Activated T-helper 9 cell treated with anti-CD3 and anti-CD28 coated beads, Interleukin-2, amount 50 U/mL, for 16 hours (primary cell): ENCODE results near the gene TAS2R4.
"Not testable (repeated sequence)": the region's sequence is repeated elsewhere in the genome, so short reads cannot be mapped to it uniquely, and the experiment has no call there.

Source experiments
- DNase-seq: peaks from one replicate; pipeline ENCODE4 v3.0.0-alpha.2; 2020; ENCODE audit warnings: low read depth

TAS2R4 gene, protein sequence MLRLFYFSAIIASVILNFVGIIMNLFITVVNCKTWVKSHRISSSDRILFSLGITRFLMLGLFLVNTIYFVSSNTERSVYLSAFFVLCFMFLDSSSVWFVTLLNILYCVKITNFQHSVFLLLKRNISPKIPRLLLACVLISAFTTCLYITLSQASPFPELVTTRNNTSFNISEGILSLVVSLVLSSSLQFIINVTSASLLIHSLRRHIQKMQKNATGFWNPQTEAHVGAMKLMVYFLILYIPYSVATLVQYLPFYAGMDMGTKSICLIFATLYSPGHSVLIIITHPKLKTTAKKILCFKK

DNA sequence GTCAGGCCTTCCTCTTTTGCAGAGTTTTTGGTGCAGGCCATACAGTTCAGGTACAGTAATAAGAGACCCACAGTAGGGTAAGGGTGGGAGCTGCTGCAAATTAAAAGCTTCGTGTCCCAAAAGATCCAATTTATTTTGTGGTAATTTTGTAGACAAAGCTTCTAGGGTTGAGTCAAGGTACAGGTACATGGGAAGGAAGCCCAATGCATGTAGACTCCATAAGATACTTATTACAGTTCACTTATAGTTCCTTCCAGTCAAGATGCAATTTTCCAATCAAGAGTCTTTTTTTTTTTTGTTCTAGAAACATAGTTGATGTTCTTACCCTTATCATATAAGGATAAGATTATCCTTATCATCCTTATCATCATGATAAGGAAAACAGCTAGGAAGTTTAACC lies at the start of gene TAS2R4:
TAS2R4 (plus strand) TSS at position 301 of the 400 bp plus-strand sequence. CDS start 1,815 bp downstream, outside the sequence.
- no peak for DNase-seq

DNA sequence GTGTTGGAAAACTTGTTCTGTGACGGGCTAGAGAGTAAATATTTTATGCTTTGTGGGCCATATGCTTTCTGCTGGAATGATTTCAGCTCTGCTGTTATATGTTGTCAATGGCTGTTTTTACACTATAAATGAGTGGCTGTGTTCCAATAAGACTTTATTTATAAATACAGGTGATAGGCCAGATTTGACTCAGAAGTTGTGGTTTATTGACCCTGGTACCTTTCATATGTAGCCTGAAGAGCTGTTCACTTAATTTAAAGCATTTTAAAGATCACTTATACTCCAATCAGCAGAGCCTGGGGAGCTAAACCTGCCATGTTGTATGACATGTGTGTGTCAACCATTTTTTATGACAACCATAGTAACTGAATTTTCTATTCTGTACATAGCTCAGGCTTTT lies 47.5 kb upstream of the TAS2R4 start:
- DNase-seq: no peak

DNA sequence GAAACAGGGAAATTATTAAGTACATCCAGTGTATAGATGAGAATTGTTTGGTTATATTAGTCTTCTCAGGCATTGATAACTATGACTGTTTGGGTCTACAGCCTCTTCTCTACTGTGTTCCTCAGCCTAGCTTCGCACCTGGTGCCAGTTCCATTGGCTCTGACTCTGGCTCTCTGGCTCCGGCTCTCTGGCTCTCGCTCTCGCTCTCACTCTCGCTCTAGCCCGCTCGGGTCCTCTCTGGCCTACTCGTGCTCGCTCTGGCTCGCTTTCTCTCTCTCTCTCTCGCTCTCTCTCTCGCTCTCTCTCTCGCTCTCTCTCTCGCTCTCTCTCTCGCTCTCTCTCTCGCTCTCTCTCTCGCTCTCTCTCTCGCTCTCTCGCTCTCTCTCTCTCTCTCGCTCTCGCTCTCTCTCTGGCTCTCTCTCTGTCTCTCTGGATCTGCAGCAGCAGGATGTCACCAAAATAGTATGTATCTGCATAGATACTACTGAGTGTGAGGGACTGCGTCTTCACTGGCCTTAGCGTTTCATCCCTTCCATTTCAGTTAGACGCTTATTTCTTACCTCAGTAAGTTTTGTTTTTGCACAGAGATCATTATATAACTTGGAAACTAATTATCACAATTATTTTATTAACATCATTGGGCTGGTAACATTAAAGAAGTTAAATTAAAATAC lies 44.9 kb upstream of the TAS2R4 start:
- no peak for DNase-seq

DNA sequence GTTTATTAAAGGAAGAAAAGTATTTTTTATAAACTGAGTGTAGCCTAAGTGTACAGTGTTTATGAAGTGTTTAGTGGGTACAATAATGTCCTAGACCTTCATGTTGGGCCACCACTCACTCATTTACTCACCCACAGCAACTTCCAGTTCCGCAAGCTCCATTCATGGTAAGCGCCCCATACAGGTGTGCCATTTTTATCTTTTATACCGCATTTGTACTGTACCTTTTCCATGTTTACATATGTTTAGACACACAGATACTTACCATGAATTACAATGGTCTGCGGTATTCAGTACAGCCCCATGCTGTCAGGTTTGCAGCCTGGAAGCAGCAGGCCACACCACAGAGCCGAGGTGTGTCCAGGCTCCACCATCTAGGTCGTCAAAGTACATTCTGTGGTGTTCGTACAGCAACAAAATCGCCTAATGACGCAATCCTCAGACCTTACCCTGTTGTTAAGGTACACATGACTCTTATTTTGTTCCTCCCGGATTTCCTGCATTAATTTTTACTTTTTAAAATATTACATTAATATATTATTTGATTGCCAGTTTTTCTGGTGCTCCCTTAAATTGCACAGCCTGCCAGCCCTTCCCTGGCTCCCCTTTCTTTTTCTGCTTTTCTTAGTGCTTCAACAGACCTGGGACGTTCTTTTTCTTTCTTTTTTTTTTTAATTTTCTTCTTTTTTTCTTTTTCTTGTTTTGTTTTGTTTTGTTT lies 39.2 kb upstream of the TAS2R4 start:
- no peak for DNase-seq

DNA sequence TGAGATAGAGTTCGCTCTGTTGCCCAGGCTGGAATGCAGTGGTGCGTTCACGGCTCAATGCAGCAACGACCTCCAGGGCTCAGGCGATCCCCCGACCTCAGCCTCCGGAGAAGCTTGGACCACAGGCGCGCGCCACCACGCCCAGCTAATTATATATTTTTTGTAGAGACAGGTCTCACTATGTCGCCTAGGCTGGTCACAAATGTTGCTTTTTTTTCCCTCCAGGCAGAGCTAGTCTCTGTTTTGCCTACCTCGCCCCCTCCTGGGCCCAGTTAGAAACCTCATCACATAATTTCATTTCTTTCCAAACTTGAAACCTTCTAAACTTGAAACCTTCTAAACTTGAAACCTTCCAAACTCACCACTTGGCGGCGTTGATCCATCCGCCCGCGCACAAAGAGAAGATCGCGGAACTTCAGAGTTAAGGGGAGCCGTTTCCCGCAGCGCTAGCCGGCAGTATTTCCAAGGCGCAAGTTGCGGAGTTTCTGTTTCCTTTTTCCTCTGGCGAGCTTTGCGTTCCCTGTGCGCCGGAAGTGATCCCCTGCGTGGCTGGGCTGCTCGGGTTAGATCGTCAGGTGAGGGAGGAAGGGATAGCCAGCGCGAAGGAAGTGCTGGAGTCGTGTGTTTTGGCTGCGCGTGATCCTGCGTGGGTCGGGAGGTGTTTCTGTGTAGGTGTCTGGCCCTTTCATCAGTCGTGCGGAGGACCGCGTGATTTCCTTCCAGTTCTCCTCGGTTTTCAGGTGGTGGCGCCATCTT lies 38.5 kb upstream of the TAS2R4 start, which contains the start of gene SSBP1:
SSBP1 (plus strand) TSS at position 523 of the 756 bp plus-strand sequence. CDS start 809 bp downstream, outside the sequence.
- DNase-seq: peak; percentile 87

DNA sequence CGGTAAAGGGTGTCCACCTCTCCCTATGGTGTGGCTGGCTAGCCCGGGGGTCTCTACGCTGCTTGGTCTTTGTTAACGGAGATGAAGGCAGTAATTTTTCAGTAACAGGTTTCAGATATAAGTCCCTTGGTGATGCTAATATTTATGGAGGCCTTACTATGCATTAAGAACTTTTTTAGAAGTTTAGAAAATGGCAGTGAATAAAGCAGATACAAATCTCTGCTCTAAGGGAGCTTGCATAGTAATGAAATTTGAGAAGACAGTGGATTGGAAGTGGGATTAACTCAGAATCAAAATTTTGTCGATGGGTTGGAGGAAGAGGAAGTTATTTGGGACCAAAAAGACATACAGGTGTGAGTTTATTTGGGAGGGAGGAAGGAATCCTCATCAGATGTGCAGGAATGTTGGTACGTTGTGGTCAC lies 37.9 kb upstream of the TAS2R4 start:
- DNase-seq: no peak

DNA sequence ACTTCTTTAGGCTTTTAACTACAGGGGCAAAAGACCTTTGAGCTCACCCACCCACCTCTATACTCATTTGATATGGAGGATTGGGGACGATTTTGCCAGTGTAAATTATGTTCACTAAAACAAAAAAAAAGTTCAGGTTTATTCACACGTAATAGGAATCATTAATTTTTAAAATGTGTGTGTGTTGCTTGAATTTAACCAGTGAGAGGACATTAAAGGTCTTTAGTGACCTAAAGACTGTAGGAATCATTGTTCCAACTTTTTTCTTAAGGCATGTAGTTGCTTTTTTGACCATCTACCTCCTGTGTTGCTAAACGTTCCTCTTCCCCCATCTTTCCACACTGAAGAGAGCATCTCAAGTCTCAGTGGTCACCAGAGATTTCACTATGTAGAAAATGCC lies 37.2 kb upstream of the TAS2R4 start:
- DNase-seq: no peak

DNA sequence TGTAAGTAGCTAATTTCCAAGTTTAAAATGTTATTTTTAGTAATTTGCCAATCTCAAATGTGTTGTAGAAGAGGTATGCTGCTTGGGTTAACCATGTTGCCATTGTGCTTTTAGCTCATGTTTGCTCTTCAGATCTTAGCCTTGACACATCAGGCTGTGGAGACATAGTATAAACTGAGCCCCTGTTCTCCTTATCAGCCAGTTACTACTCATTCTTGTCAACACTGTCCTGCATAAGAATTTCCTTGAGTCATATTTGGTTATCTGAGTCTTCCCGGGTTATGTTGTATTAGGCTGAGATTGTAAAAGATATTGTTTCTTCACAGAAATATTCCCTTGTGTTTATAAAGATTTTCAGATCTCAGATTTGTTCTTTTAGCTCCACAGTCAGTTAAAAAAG lies 34.2 kb upstream of the TAS2R4 start:
- DNase-seq: no peak

DNA sequence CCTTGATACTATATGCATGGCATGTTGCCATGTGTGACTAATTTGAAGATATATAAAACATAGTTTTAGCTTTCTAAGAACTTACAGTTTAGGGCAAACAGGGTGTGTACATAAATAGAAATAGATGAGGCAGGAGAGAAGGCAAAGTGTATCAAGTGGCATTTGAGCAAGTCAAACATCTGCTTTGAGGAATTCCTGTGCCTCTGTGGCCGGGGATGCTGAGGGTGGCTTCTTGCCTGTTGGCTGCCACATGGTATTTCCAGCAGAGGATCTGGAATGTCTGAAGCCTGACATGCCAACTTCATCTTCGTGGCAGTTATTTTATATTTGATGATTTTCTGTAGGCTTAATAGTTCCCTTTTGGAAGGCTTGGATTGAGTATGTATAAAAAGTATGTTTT lies 32.3 kb upstream of the TAS2R4 start:
- DNase-seq: no peak

DNA sequence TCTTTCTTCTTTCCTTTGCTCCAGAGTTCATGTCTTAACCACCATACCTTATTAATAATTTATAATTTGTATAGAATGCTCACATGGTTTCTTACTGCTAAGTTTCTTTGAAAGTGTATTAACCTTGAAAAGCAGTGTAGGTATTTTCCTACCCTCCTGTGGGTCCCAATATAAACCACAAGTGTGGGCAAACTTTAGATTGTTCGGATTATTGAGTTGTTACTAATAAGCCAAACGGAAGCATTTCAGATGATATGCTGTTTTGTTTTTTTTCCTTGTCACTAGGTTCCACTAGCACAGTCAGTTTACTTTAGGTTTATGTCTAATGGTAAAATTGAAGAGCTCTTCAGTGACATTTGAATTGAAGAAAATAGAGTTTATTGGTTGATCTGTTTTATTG lies 28.1 kb upstream of the TAS2R4 start:
- DNase-seq: no peak

DNA sequence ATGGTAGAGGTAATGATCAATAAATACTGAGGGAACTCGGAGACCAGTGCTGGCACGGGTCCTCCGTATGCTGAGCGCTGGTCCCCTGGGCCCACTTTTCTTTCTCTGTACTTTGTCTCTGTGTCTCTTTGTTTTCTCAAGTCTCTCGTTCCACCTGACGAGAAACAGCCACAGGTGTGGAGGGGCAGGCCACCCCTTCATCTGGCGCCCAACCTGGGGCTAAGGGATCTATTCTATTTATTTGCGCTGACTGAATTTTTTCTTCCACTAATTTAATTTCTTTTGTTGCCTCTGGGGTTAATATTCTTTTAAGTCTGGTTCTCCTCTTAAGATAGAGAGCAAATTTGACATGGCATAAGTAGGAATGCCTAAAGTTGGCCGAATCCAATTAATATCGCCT lies 24.6 kb upstream of the TAS2R4 start:
- DNase-seq: not testable (repeated sequence)

DNA sequence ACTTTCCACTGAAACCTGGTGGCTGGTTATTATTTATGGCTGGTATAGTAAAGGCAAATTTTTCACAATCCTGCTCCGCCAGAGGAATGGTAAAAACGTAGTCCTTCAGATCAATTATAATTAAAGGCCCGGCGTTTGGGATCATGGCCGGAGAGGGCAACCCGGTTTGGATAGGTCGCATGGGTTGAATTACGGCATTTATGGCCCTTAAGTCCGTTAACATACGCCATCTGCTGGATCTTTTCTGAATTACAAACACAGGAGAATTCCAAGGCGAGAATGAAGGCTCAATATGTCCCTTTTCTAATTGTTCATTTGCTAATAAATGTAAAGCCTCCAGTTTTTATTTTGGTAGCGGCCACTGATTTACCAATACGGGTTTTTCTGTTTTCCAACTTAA lies 23.8 kb upstream of the TAS2R4 start:
- no peak for DNase-seq

DNA sequence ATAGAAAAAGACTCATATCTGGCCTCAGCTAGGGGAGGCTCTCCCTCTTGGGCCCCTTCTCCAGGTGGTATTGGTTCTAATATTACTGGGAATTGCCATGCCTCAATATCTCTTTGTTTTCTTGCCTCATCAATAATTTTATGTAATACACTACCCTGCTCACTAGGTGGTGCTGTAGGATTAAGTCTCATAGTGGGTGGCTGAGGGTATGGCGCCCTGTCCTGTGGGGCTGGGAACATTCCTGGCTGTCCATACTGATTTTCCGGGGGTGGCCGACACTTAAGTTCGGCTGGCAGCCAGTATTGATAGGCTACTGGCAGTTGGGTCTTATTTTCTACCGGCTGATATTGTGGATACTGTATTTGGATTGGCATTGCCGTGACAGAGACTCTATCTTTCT lies 21.5 kb upstream of the TAS2R4 start:
- no peak for DNase-seq

DNA sequence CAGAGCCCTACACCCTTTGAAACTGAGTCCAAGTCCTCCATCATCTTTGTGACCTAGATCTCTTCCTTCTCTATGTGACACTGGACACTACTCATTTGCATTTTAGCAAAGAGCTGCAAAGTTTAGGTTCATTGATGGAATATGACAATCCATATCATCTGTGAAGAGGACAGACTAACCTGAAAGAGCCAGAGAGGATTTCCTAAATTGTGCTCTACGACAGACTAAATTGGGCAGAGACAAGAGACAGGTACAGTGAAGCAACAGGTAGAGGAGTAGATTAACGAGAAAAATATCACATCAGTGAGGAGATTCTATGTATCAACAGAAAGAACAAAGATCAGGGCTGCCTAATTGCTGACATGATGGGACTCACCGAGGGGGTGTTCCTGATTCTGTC lies 12.7 kb upstream of the TAS2R4 start, which contains the start of gene TAS2R3:
TAS2R3 (plus strand) TSS at position 301 of the 400 bp plus-strand sequence; CDS start at position 363, 62 bp downstream.
- no peak for DNase-seq

DNA sequence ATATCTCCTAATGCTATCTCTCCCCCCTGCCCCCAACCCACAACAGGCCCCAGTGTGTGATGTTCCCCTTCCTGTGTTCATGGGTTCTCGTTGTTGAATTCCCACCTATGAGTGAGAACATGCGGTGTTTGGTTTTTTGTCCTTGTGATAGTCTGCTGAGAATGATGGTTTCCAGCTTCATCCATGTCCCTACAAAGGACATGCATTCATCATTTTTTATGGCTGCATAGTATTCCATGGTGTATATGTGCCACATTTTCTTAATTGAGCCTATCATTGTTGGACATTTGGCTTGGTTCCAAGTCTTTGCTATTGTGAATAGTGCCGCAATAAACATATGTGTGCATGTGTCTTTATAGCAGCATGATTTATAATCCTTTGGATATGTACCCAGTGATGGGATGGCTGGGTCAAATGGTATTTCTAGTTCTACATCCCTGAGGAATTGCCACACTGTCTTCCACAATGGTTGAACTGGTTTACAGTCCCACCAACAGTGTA lies 6.3 kb upstream of the TAS2R4 start:
- DNase-seq: not testable (repeated sequence)

DNA sequence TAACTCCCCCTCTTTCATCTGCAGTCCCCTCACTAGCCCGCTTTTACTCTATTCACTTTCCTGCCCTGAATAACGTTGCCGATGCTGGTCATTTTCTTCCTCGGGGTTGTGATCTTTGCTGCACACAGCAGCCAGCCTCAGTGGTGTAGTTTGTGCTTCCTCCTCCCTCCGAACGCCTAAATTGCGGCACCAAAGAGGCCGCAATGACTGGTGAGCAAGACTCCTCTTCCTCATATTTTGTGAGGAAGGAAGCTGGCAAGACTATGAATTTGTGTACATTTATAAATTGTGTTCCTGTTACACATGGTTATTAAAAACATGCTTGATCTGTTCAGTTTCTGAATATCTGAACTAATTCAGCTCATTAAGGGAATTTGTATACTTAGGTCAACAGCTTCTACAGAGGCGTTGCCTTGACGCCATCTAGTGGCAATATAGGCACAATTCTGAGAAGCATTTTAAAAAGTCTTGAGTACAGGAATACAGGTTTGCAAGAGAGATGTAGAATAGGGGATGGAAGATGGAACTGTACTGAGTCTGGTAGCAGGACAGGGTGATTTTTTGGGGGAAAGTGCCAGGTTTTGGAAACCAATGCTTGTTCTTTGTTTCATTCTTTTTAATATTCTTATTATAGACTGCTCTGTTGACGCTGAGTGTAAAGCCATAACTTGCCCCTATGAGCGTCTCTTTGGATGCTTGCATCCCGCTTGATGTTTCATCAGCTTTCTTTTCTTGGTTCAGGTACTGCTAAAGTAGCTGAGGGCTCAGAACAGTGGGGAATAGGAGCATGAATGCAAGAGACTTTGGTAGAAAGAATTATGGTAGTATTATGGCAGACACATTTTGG lies 9.5 kb downstream of the TAS2R4 start:
- DNase-seq: no peak

DNA sequence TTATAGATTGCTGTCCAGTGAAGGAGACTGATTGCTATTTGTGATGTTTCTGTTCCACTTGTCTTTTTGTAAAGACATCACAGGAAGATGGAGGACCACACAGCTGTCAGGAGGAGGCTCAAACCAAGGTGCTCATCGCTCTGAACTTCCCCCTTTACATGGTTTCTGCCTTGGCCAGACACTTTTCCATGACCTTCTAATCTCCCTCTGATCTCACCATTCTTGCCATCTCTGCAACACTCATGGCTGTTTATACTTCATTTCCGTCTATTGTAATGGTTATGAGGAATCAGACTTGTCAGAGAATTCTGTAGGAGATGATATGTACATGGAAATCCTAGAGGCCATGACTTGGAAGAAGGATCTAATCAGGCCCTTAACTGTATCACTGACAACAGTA lies 11.8 kb downstream of the TAS2R4 start:
- no peak for DNase-seq

DNA sequence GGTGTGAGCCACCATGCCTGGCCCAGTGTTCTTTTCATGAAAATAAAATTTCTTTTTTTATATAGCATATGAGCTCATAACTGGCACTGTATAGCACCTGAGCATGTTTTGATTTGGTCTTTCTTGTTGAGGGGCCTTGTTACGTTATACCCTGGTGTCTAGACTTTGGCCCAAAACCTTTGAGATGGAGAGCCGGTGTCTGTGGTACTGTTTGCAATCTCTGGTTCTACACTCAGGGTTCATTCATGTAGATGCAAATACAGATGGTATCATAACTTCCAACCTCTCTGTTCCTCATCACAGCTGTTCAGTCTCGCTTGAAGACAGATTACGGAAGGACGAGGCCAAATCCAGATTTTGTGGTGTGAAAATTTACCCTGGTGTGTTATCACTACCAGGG lies 13.4 kb downstream of the TAS2R4 start, which contains the start of gene TAS2R5:
TAS2R5 (plus strand) TSS at position 301 of the 400 bp plus-strand sequence. CDS start 145 bp downstream, outside the sequence.
- DNase-seq: no peak

DNA sequence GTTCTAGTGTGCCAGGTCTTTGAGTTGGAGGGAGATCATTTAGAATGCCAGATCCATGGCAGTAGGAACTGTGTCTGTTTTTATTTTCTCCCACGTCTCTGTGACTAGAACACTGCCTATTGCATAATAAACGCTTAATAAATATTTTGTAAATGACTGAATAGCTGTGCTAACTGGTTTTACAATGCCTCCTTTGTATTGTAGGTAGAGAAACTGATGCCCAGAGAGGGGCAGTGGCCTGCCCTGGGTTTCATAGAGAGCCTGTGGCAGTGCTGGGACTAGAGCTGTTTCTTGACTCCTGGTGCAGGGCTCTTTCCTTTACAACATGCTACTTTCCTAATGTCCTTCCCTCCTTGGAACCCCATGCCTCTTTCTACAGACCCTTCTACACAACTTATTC lies 16.1 kb downstream of the TAS2R4 start:
- DNase-seq: no peak

DNA sequence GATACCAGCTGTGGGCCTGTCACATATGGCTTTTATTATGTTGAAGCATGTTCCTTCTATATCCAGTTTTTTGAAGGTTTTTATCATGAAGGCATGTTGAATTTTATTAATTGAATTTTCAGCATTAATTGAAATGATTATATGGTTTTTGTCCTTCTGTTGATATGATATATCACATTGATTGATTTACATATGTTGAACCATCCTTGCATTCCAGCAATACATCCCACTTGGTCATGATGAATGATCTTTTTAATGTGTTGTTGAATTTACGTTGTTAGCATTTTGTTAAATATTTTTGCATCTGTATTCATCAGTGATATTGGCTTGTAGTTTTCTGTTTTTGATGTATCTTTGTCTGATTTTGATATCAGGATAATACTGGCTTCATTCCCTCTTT lies 43.6 kb downstream of the TAS2R4 start:
- DNase-seq: no peak

DNA sequence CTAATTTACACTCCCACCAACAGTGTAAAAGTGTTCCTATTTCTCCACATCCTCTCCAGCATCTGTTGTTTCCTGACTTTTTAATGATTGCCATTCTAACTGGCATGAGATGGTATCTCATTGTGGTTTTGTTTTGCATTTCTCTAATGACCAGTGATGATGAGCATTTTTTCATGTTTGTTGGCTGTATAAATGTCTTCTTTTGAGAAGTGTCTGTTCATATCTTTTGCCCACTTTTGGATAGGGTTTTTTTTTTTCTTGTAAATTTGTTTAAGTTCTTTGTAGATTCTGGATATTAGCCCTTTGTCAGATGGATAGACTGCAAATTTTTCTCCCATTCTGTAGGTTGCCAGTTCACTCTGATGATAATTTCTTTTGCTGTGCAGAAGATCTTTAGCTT lies 46.0 kb downstream of the TAS2R4 start:
- DNase-seq: not testable (repeated sequence)
